Measurements from ENCODE around the gene SIK3. TPM values are rescaled to one million over a fixed set of nuclear protein-coding genes. Genes with fewer than 3 reads are reported as not detected.

Gene SIK3
- total and polyA plus RNA-seq, 12 donors, result 9.9 to 47.3 (median 36.5) TPM

DNA sequence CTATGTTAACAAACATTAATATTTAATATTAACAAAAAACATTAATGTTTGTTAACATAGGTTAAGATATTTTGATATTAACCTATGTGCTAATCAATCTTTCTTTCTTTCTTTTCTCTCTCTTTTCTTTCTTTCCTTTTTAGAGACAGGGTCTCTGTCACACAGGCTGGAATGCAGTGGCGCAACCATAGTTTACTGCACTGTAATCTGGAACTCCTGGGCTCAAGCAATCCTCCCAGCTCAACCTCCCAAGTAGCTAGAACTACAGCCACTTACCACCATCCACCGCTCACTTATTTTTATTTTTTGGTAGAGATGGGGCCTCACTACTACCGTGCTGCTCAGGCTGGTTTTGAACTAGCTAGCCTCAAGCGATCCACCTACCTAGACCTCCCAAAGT, 13.2 kb downstream of the SIK3 start:
- Histone ChIP-seq H3K27ac (no peak overlapping the region), H3K4me3 (no peak overlapping the region), H3K4me1 (peaks cover 0 to 50% (median 27%) of the 10 kb centered on the region in 9 donors), H3K36me3 (peaks cover 0 to 5% (median 0%) of the 10 kb centered on the region in 9 donors), H3K27me3 (no peaks in the 10 kb centered on the region), H3K9me3 (no peaks in the 10 kb centered on the region)
- no peak for ATAC-seq
- intact Hi-C loops (cut with DNase I), result no loop called here
- WGBS, 2 donors, result 92 to 93% methylated on average over 4 of the region's 4 CpGs
- TF ChIP-seq, protein P1, sequence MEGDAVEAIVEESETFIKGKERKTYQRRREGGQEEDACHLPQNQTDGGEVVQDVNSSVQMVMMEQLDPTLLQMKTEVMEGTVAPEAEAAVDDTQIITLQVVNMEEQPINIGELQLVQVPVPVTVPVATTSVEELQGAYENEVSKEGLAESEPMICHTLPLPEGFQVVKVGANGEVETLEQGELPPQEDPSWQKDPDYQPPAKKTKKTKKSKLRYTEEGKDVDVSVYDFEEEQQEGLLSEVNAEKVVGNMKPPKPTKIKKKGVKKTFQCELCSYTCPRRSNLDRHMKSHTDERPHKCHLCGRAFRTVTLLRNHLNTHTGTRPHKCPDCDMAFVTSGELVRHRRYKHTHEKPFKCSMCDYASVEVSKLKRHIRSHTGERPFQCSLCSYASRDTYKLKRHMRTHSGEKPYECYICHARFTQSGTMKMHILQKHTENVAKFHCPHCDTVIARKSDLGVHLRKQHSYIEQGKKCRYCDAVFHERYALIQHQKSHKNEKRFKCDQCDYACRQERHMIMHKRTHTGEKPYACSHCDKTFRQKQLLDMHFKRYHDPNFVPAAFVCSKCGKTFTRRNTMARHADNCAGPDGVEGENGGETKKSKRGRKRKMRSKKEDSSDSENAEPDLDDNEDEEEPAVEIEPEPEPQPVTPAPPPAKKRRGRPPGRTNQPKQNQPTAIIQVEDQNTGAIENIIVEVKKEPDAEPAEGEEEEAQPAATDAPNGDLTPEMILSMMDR (IDR thresholded peaks at IDR 0.05), result no peak
- no peak for DNase-seq

DNA sequence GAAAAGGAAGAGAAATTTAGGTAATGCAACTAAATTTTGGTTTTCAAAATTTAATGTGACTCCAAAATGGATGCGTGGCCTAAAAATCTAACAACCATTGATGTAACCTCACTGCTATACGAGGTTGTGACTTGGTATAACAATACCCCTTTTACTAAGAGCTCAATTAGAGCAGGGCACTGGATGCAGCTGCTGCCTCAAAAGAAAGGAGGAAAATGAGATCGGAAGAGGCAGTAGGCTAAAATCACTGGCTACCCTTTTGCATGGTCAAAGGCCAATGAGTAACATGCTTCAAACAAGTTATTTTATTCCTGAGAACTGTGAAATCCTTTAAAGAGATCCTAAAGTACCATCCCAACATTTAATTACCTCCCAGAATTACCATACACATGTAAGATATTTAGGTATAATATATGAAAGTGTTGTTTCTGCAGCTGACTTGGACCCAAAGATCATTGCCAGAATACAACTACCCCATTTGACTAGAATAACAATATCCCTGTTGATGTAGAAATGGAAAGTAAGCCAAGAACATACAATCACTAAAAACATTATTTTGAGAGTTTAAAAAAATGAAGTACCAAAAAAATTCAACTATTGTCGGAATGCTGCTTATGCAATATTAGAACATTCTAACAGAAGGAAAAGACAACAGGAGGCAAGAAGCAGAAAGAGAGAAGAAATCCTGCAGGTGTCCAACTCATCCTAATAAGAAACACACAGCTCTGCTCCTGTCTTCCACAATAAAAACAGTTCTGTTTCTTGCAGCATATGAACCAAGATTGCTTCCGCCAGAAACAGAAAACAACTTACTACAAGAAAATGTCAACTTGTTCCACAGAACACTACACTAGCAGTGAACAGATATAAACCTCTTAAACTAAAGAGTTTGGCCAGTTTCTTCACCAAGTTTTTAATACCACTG, 15.0 kb downstream of the SIK3 start:
- H3K4me1 ChIP-seq, result peaks cover 0 to 57% (median 23%) of the 10 kb centered on the region in 9 donors
- intact Hi-C loops (cut with DNase I), result no loop called here

DNA sequence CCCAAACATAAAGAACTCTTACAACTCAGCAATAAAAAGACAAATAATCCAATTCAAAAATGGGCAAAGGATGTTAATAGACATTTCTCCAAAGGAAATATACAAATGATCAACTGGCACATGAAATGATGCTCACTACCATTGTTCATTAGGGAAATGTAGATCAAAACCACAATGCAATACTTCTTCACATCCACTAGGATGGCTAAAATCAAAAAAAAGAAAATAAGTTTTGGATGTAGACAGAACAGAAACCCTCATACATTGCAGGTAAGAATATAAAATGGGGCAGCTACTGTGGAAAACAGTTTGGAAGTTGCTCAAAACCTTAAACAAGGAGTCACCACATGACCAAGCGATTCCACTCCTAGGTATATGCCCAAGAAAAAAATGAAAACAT, 16.3 kb downstream of the SIK3 start:
- DNase-seq (no peak), ATAC-seq (no peak)
- H3K4me3 ChIP-seq, result no peak overlapping the region
- WGBS, 2 donors, result 97 to 100% methylated on average over 1 of the region's 1 CpG
- TF ChIP-seq, protein P1 (IDR thresholded peaks at IDR 0.05), result peak in 1 of 9 donors; percentile 5
- peaks cover 5 to 61% (median 29%) of the 10 kb centered on the region in 9 donors for H3K4me1 ChIP-seq
- intact Hi-C loops (cut with DNase I), result no loop called here
- H3K27me3 ChIP-seq, result no peaks in the 10 kb centered on the region
- H3K36me3 ChIP-seq, result peaks cover 0 to 5% (median 0%) of the 10 kb centered on the region in 9 donors
- no peaks in the 10 kb centered on the region for H3K9me3 ChIP-seq
- no peak overlapping the region for H3K27ac ChIP-seq

More for the DNA sequence above, 15.0 kb downstream of the SIK3 start:
- Histone ChIP-seq H3K9me3 (no peaks in the 10 kb centered on the region), H3K27ac (peak overlapping the region in 1 of 10 donors; percentile 43), H3K36me3 (peaks cover 0 to 5% (median 0%) of the 10 kb centered on the region in 9 donors), H3K27me3 (no peaks in the 10 kb centered on the region), H3K4me3 (no peak overlapping the region)
- ATAC-seq (peak in 1 of 8 donors; percentile 17), DNase-seq (no peak)
- TF ChIP-seq, protein P1 (IDR thresholded peaks at IDR 0.05), result no peak
- WGBS, 2 donors, result 77 to 82% methylated on average over 5 of the region's 5 CpGs

DNA sequence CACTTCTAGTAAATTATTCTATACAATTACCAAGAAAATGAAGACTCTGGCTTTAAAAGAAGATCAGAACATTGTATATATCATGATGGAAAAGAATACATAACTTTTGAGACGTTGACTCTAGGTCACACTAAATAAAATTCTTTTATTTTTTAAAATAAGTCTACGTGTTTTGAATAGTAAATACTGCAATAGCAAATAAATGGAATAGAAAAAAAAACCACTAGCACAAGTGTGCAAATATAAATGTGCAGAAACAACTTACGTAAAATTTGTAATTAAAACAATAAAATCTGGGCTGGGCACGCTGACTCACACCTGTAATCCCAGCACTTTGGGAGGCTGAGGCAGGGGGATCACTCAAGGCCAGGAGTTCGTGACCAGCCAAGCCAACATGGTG, 17.9 kb downstream of the SIK3 start:
- no peaks in the 10 kb centered on the region for H3K36me3 ChIP-seq
- H3K4me3 ChIP-seq, result no peak overlapping the region
- ATAC-seq, result no peak
- no peaks in the 10 kb centered on the region for H3K27me3 ChIP-seq
- peaks cover 5 to 71% (median 35%) of the 10 kb centered on the region in 9 donors for H3K4me1 ChIP-seq
- 96 to 99% methylated on average over 5 of the region's 5 CpGs for WGBS, 2 donors
- H3K27ac ChIP-seq, result no peak overlapping the region
- intact Hi-C loops (cut with DNase I), result no loop called here
- no peak for DNase-seq
- H3K9me3 ChIP-seq, result no peaks in the 10 kb centered on the region
- TF ChIP-seq, protein P1 (IDR thresholded peaks at IDR 0.05), result no peak
